K562 (cell line): ENCODE results near the gene PNMT. TPM values are rescaled to one million over a fixed set of nuclear protein-coding genes. Genes with fewer than 3 reads are reported as not detected.

Source experiments
- ATAC-seq: fragments of 200-7000 bp; cut with Tn5 transposase; 3 replicates; pipeline ENCODE4 v1.9.1; 2020; ENCODE audit warnings: moderate library complexity
- BruUV-seq: library from RNA; stranded (reverse); fragments of 400-500 nt; replicated peaks from 2 replicates; lab custom pipeline; 2021; lab: Mats Ljungman, UMichigan
- CTCF ChIA-PET: fragments of 300-600 bp; formaldehyde crosslinking; extraction: SDS; loops from one replicate; lab custom pipeline; 2021; ENCODE audit warnings: low intra/inter-chr PET ratio; lab: Yijun Ruan, JAX
- POLR2A ChIA-PET: fragments of 300-600, 350-650 bp; sonication (Branson Sonifier 250); formaldehyde crosslinking; extraction: SDS; loops from one replicate; lab custom pipeline; 2021; ENCODE audit warnings: antibody characterized with exemption, inconsistent platforms; lab: Yijun Ruan, JAX
- DNase-seq, 4 experiments: peaks; one replicate each; pipeline versions ENCODE4 v3.0.0 to v3.0.0-alpha.2; 2011 to 2018; ENCODE audit warnings: low spot score in 3 of 4, mixed read lengths in 3 of 4; ENCODE audit errors: extremely low read depth in 1 of 4
- FAIRE-seq: peaks from 2 replicates; lab custom pipeline; 2011; peaks lifted over from hg19 to GRCh38; lab: Jason Lieb, UNC
- H2AFZ ChIP-seq: 2 replicates; pipeline ENCODE4 v1.6.0; 2011; ENCODE audit warnings: low read depth, low read length, control low read depth, inconsistent platforms
- H3K27ac ChIP-seq: fragments of 200-600 bp; 3 replicates; pipeline ENCODE4 v1.8.0; 2011; ENCODE audit warnings: low read depth, mild to moderate bottlenecking, control low read depth, inconsistent platforms, low read length, moderate library complexity, mixed read lengths; ENCODE audit errors: extremely low read depth
- H3K27me3 ChIP-seq, 2 experiments: fragments of 300-600 bp in 1 of 2; 2 replicates in 1 of 2; 3 replicates in 1 of 2; pipeline versions ENCODE4 v1.6.0 to v1.8.0; 2011; ENCODE audit warnings: inconsistent platforms in 2 of 2, low read length in 2 of 2, mild to moderate bottlenecking in 1 of 2, mixed read lengths in 1 of 2, moderate library complexity in 1 of 2; ENCODE audit not compliant: control insufficient read depth in 2 of 2, insufficient read depth in 2 of 2
- H3K36me3 ChIP-seq: fragments of 300-600 bp; 3 replicates; pipeline ENCODE4 v1.8.0; 2011; ENCODE audit warnings: mild to moderate bottlenecking, low read length, inconsistent platforms; ENCODE audit not compliant: control insufficient read depth, insufficient read depth
- H3K4me1 ChIP-seq, 2 experiments: fragments of 200-600 bp in 1 of 2; replicated peaks in 1 of 2; 2 replicates in 1 of 2; 3 replicates in 1 of 2; pipeline versions ENCODE4 v1.5.1 to v1.8.0; 2011; ENCODE audit warnings: inconsistent platforms in 2 of 2, low read length in 2 of 2, mild to moderate bottlenecking in 1 of 2, mixed read lengths in 1 of 2, moderate library complexity in 1 of 2; ENCODE audit not compliant: control insufficient read depth in 2 of 2, insufficient read depth in 2 of 2
- H3K4me2 ChIP-seq: 2 replicates; pipeline ENCODE4 v1.6.1; 2011; ENCODE audit warnings: low read length, control low read depth, inconsistent platforms, mixed read lengths; ENCODE audit not compliant: insufficient read depth
- H3K4me3 ChIP-seq: fragments of 200-600 bp; sonication (generic), shearing (Covaris generic); 2 replicates; pipeline ENCODE4 v1.5.1; 2016; ENCODE audit warnings: control low read depth, inconsistent platforms
- H3K79me2 ChIP-seq: fragments of 200-600 bp; 3 replicates; pipeline ENCODE4 v1.8.0; 2011; ENCODE audit warnings: low read length, inconsistent platforms; ENCODE audit not compliant: control insufficient read depth, insufficient read depth
- H3K9ac ChIP-seq, 2 experiments: 2 replicates each; pipeline versions ENCODE4 v1.6.0 to v1.6.1; 2011; ENCODE audit warnings: low read depth in 2 of 2, low read length in 2 of 2, control low read depth in 1 of 2, inconsistent platforms in 1 of 2, mild to moderate bottlenecking in 1 of 2, mixed read lengths in 1 of 2; ENCODE audit not compliant: insufficient read depth in 1 of 2
- H3K9me1 ChIP-seq: one replicate; pipeline ENCODE4 v1.6.0; 2011; ENCODE audit warnings: inconsistent platforms, mild to moderate bottlenecking, low read length, moderate library complexity; ENCODE audit not compliant: control insufficient read depth, insufficient read depth
- H3K9me3 ChIP-seq: replicated peaks from 2 replicates; pipeline ENCODE4 v1.5.1; 2011; ENCODE audit warnings: low read depth, low read length, inconsistent platforms; ENCODE audit not compliant: control insufficient read depth, insufficient read depth
- H4K20me1 ChIP-seq: replicated peaks from 2 replicates; pipeline ENCODE4 v1.6.1; 2011; ENCODE audit warnings: low read length, inconsistent platforms, mixed read lengths; ENCODE audit not compliant: control insufficient read depth, insufficient read depth
- POLR2G ChIP-seq: fragments of 200-400 bp; formaldehyde crosslinking; IDR thresholded peaks from 2 replicates; pipeline ENCODE4 v1.6.1; 2017; ENCODE audit warnings: low read depth, mild to moderate bottlenecking, antibody characterized with exemption, low read length, moderate library complexity
- ZBTB1 ChIP-seq: sonication (generic); formaldehyde crosslinking; IDR thresholded peaks from 2 replicates; pipeline ENCODE4 v1.8.1; 2023; ENCODE audit warnings: missing genetic modification reagents, low read depth, mild to moderate bottlenecking, borderline replicate concordance
- WGBS: fragments of 100-300 bp; shearing (Covaris generic); methylation state at CpG from one replicate; pipeline ENCODE4 v1.1.6; 2016; ENCODE audit warnings: low coverage, mixed read lengths; ENCODE audit not compliant: insufficient coverage; ENCODE audit errors: missing lambda C conversion rate; 5-methylcytosine and 5-hydroxymethylcytosine counted together
- in situ Hi-C: fragments of 300-500 bp; cut with MboI; formaldehyde crosslinking; loops from 4 replicates; pipeline ENCODE4 v1.15.0; 2018; ENCODE audit warnings: inconsistent platforms, mixed read lengths
- intact Hi-C: fragments of 100-400 bp; cut with micrococcal nuclease; formaldehyde crosslinking; loops from 2 replicates; pipeline ENCODE4 v1.14.2; 2022
- polyA plus RNA-seq, 8 experiments: library from polyadenylated mRNA; depleted of rRNA in 4 of 8; stranded (reverse) in 5 of 8; unstranded in 3 of 8; fragments of >200 nt; fragmentation: Nextera tagmentation in 2 of 8; fragmentation: Illumina TruSeq in 1 of 8; extraction: Ambion mirVana in 2 of 8; extraction: Trizol in 1 of 8; gene quantifications; 2 replicates each; pipeline versions ENCODE4 v1.2.1 to v1.2.3, GENCODE V29; 2011 to 2014; ENCODE audit warnings: inconsistent platforms in 1 of 8, missing spikeins in 1 of 8
- total RNA-seq, 7 experiments: library from RNA; depleted of rRNA in 6 of 7; stranded (reverse); fragments of >200 nt in 6 of 7; fragmentation: Illumina TruSeq in 2 of 7; extraction: Trizol in 2 of 7; gene quantifications; 2 replicates each; pipeline versions ENCODE4 v1.2.1 to v1.2.3, GENCODE V29; 2011 to 2021; ENCODE audit warnings: low replicate concordance in 1 of 7

PNMT gene
- total and polyA plus RNA-seq, 9 of the 15 experiments (the other 6 are each of a cell fraction or from before 2014, with no cell fraction given) = 0.55 to 18.1 (median 5.8) TPM

- no peaks in the 10 kb centered on the region; the same call in 1 of the 2 replicates for H4K20me1 ChIP-seq
- TF ChIP-seq ZBTB1 (no peak), POLR2G (peak; percentile 34; the same call in 1 of the 2 replicates)
- no peaks in the 10 kb centered on the region for H3K9me1 ChIP-seq
- no peak for FAIRE-seq
- H3K9ac ChIP-seq = peak overlapping the region in 1 of 2 experiments; percentile 49; a peak in 1 of 4 replicates
- POLR2A ChIA-PET = interaction anchor here (0.7 to 1.0 kb wide), 2 partner anchors 20 to 40 kb away, joined by 3 to 4 read pairs; no protein-coding TSS in a partner anchor
- peaks cover 7% of the 10 kb centered on the region; the same call in 2 of the 3 replicates for H3K36me3 ChIP-seq
- no peaks in the 10 kb centered on the region for H3K27me3 ChIP-seq
- DNase-seq = no peak
- ATAC-seq = no peak
- CTCF ChIA-PET = interaction anchor here (1.0 to 8.3 kb wide), 2 partner anchors 52 to 80 kb away, joined by 3 to 131 read pairs; no protein-coding TSS in a partner anchor
- H3K9me3 ChIP-seq = no peaks in the 10 kb centered on the region
- 54% methylated on average over 13 of the region's 13 CpGs for WGBS
- no peak overlapping the region for H3K27ac ChIP-seq
- H2AFZ ChIP-seq = no peak overlapping the region
- peaks cover 31 to 84% of the 10 kb centered on the region in 2 experiments; a peak in 4 of 5 replicates for H3K4me1 ChIP-seq
- in situ Hi-C loops (loop anchor here (5.0 kb wide), 1 partner anchor 51 kb away; no protein-coding TSS in a partner anchor), intact Hi-C loops (loop anchor here (5.0 kb wide), 1 partner anchor 79 kb away; no protein-coding TSS in a partner anchor)
- no TSS peak for BruUV-seq
- no peak overlapping the region for H3K4me3 ChIP-seq
- H3K4me2 ChIP-seq = no peak overlapping the region
- peaks cover 9% of the 10 kb centered on the region; the same call in 2 of the 3 replicates for H3K79me2 ChIP-seq
These were observed 5.3 kb downstream of the PNMT start for GRCh38 chr17:39673335-39674081.
